Kidney (tissue), 14 donors: ENCODE results near the gene TENT4A. TPM values are rescaled to one million over a fixed set of nuclear protein-coding genes. Genes with fewer than 3 reads are reported as not detected.
A peak's percentile ranks its signal among the peaks of the same experiment; 100 is the strongest.

Source experiments
- DNase-seq, 5 donors: peaks; one replicate each; pipeline ENCODE4 v3.0.0-alpha.2; 2013 to 2020
- FAIRE-seq: peaks from 2 replicates; lab custom pipeline; 2012; peaks lifted over from hg19 to GRCh38; lab: Jason Lieb, UNC
- H3K27ac ChIP-seq, 2 donors: one replicate each; pipeline ENCODE4 v1.7.0; 2013; ENCODE audit warnings: low read depth in 2 of 2, low read length in 2 of 2, inconsistent platforms in 1 of 2
- H3K27me3 ChIP-seq: one replicate; pipeline ENCODE4 v1.7.1; 2013; ENCODE audit warnings: low read length, inconsistent platforms; ENCODE audit not compliant: control insufficient read depth, insufficient read depth
- H3K36me3 ChIP-seq, 3 donors: one replicate each; pipeline versions ENCODE4 v1.7.0 to v1.7.1; 2013; ENCODE audit warnings: low read length in 3 of 3, control low read depth in 1 of 3, inconsistent platforms in 1 of 3; ENCODE audit not compliant: insufficient read depth in 3 of 3, control insufficient read depth in 2 of 3
- H3K4me1 ChIP-seq, 3 donors: one replicate each; pipeline versions ENCODE4 v1.7.0 to v1.7.1; 2013; ENCODE audit warnings: low read length in 3 of 3, inconsistent platforms in 1 of 3, low read depth in 1 of 3; ENCODE audit not compliant: control insufficient read depth in 2 of 3, insufficient read depth in 2 of 3
- H3K4me3 ChIP-seq, 3 donors: one replicate each; pipeline versions ENCODE4 v1.7.0 to v1.8.1; 2013; ENCODE audit warnings: low read length in 3 of 3, control low read depth in 1 of 3, inconsistent platforms in 1 of 3
- H3K9ac ChIP-seq, 3 donors: one replicate each; pipeline versions ENCODE4 v1.7.0 to v1.7.1; 2013; ENCODE audit warnings: low read length in 3 of 3, control low read depth in 1 of 3, inconsistent platforms in 1 of 3
- H3K9me3 ChIP-seq, 3 donors: one replicate each; pipeline versions ENCODE4 v1.7.0 to v1.7.1; 2013; ENCODE audit warnings: low read length in 3 of 3, control low read depth in 1 of 3, inconsistent platforms in 1 of 3; ENCODE audit not compliant: control insufficient read depth in 2 of 3, insufficient read depth in 1 of 3
- CTCF ChIP-seq: IDR thresholded peaks from 3 replicates; pipeline ENCODE4 v1.5.1; 2012; ENCODE audit warnings: mild to moderate bottlenecking, moderate library complexity, borderline replicate concordance; ENCODE audit not compliant: insufficient read depth; ENCODE audit errors: extremely low read depth
- intact Hi-C: fragments of 100-400 bp; cut with DNase I; formaldehyde crosslinking; loops from one replicate; pipeline ENCODE4 v1.11.1; 2022
- polyA plus RNA-seq: library from polyadenylated mRNA; stranded (reverse); fragments of 350-450 nt; fragmentation: Illumina TruSeq; extraction: RNeasy Lipid Tissue Mini Kit (QIAGEN cat#74804); gene quantifications from one replicate; pipeline ENCODE4 v1.2.3, GENCODE V29; 2014; ENCODE audit warnings: low read depth, low replicate concordance; ENCODE audit not compliant: insufficient read depth
- total RNA-seq: library from RNA; stranded (reverse); fragmentation: NEBNext Ultra II Directional; extraction: Animal tissue kit (Norgen Biotek cat#: 25700); gene quantifications from one replicate; pipeline ENCODE4 v1.2.1, GENCODE V29; 2021
- donor health status: control.
- donor health status: control.
- donor health status: control.
- donor health status: control.
- donor health status: control.
- donor health status: DM: yes; HTN: yes; CAD: no.
- donor health status: Normal renal cell carcinoma (clear cell type).

TENT4A gene
- total and polyA plus RNA-seq, 2 donors from 2014 or later, result 4.8 to 22.8 TPM

DNA sequence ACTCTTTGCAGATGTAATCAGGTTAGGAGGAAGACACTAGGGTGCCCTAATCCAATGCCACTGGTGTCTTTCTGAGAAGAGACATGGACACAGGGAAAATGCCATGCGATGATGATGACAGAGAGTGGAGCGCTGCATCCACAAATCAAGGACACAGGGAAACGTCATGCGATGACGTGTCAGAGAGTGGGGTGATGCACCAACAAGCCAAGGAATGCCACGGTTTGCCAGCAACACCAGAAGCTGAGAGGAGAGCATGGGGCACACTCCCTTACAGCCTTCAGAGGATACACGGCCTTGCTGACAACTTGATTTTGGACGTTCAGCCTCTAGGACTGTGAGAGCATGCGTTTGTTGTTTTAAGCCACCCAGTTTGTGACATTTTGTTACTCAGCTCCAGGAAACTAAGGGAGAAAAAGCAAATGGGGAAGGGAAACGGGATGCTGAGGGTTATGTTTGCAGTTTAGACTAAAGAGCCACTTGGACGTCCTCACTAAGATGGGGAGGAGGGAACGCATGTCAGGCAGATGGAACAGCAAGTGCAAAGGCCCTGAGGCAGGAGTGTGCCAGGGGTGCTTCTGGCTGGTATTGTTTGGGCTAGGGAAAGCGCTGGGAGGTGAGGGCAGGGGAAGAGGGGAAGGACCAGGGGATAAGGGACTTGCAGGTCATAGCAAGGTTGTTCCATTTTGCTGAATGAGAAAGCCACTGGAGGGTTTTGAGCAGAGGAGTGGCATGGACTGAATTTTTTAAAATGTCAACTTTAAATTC, 2.5 kb upstream of the TENT4A start:
- Histone ChIP-seq H3K4me1 (peaks cover 0 to 13% (median 3%) of the 10 kb centered on the region in 3 donors), H3K36me3 (no peaks in the 10 kb centered on the region), H3K27ac (no peak overlapping the region), H3K9ac (no peak overlapping the region), H3K4me3 (no peak overlapping the region), H3K9me3 (no peaks in the 10 kb centered on the region), H3K27me3 (no peaks in the 10 kb centered on the region)
- TF ChIP-seq CTCF, result no peak
- DNase-seq (no peak), FAIRE-seq (no peak)
- intact Hi-C loops, result no loop called here

DNA sequence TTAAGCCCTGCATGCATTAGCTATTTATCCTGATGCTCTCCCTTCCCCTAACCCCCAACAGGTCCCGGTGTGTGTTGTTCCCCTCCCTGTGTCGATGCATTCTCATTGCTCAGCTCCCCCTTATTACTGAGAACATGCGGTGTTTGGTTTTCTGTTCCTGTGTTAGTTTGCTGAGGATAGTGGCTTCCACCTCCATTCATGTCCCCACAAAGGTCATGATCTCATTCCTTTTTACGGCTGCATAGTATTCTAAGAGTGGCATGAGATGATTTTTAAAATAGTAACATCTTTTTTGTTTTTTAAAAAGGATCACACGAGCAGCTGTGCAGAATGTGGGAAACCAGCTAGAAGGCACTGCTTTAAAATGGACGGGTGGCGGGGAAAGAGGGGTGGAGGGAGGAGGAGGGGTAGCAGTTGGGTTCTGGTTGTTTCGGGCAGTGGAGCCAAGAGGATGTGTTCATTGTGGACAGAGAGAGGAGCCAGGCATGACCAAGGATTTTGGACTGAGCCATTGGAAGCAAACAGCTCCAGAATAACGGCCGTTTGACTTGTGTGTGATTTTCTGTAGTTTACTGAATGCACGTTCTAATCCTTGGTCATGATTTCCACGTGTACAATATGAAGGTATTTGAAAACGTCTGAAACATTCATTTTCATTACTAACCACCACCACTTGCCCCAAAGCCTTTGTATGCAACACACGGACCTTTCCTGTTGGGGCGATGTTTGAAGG, 1.7 kb upstream of the TENT4A start:
- peak overlapping the region in 2 of 3 donors; percentile 62 to 86 for H3K4me3 ChIP-seq
- H3K27me3 ChIP-seq, result no peaks in the 10 kb centered on the region
- H3K27ac ChIP-seq, result peak overlapping the region; percentile 95 to 97
- FAIRE-seq (no peak), DNase-seq (no peak)
- no peaks in the 10 kb centered on the region for H3K9me3 ChIP-seq
- TF ChIP-seq CTCF, result no peak
- H3K4me1 ChIP-seq, result peaks cover 0 to 19% (median 12%) of the 10 kb centered on the region in 3 donors
- peak overlapping the region in 1 of 3 donors; percentile 81 for H3K9ac ChIP-seq
- intact Hi-C loops, result no loop called here
- peaks cover 0 to 2% (median 0%) of the 10 kb centered on the region in 3 donors for H3K36me3 ChIP-seq

DNA sequence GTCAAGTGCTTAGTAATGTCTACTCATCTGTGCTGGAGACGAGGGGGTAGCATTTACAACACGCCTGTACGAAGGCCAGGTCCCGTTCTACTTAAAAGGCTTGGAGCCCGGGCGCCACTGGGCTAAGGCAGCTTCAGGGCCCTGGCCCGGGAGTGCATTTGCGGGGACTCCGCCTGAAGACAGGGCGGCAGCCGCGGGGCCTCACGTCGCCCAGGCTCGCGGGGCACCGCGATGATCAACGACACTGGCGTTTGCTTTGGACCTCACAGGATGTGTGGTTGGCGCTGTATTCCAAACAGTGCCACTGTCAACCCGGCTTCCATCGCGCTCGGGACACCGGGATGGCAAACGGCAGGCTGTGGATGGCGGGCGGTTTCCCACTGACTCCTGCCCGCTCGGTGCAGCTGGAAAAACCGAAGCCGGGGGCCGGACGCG, 1.1 kb upstream of the TENT4A start:
- Histone ChIP-seq H3K9me3 (no peaks in the 10 kb centered on the region), H3K4me1 (peaks cover 0 to 24% (median 12%) of the 10 kb centered on the region in 3 donors), H3K9ac (peak overlapping the region in 2 of 3 donors; percentile 81), H3K4me3 (peak overlapping the region; percentile 52 to 86 (median 62)), H3K36me3 (peaks cover 0 to 2% (median 0%) of the 10 kb centered on the region in 3 donors), H3K27ac (peak overlapping the region; percentile 95 to 97), H3K27me3 (no peaks in the 10 kb centered on the region)
- no peak for TF ChIP-seq CTCF
- intact Hi-C loops, result no loop called here
- DNase-seq (peak; percentile 51 to 86 (median 62)), FAIRE-seq (no peak)
